Testis (tissue), 2 donors: ENCODE measurements around the gene OR10Z1.

Experiments
- CTCF ChIP-seq, 3 experiments: fragments of 450-650 bp in 2 of 3; fragments of 200-600 bp in 1 of 3; sonication (generic) in 1 of 3; IDR thresholded peaks; one replicate each; pipeline ENCODE4 v1.5.1; 2016 to 2019; ENCODE audit warnings: antibody characterized with exemption in 3 of 3, mild to moderate bottlenecking in 2 of 3, moderate library complexity in 1 of 3
- POLR2A ChIP-seq: fragments of 450-650 bp; IDR thresholded peaks from one replicate; pipeline ENCODE4 v1.6.1; 2017; ENCODE audit warnings: antibody characterized with exemption, mild to moderate bottlenecking, moderate library complexity

- TF ChIP-seq CTCF (IDR thresholded peaks at IDR 0.05) (no peak), POLR2A (no peak)
These were observed 8.7 kb downstream of the OR10Z1 start for GRCh38 chr1:158613764-158614163.
